Measurements from ENCODE around the gene FSTL3.

DNA sequence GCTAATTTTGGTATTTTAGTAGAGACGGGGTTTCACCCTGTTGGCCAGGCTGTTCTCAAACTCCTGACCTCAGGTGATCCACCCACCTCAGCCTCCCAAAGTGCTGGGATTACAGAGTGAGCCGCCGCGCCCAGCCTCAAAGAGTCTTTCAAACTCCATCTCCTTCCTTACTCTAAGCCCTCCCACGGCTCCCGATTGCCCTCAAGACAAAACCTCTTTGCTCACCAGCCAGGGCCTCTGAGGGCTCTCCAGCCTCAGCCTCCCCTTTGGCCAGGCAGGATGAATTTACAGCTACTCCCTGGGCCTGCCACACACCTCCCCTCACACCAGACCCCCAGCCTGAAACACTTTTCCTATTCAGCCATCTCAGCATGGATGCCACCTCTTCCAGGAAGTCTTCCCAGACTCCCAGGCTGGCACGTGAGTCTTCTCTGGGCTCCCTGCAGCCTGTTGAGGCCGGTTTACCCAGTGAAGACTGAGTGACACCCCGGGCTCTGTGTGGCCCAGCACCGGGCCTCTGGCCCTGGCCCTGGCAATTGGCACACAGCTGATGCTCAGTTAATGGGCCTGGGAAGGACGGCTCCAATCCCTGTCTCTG lies 11.5 kb downstream of the FSTL3 start:
- TF ChIP-seq, protein P1, sequence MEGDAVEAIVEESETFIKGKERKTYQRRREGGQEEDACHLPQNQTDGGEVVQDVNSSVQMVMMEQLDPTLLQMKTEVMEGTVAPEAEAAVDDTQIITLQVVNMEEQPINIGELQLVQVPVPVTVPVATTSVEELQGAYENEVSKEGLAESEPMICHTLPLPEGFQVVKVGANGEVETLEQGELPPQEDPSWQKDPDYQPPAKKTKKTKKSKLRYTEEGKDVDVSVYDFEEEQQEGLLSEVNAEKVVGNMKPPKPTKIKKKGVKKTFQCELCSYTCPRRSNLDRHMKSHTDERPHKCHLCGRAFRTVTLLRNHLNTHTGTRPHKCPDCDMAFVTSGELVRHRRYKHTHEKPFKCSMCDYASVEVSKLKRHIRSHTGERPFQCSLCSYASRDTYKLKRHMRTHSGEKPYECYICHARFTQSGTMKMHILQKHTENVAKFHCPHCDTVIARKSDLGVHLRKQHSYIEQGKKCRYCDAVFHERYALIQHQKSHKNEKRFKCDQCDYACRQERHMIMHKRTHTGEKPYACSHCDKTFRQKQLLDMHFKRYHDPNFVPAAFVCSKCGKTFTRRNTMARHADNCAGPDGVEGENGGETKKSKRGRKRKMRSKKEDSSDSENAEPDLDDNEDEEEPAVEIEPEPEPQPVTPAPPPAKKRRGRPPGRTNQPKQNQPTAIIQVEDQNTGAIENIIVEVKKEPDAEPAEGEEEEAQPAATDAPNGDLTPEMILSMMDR (IDR thresholded peaks at IDR 0.05) = no peak
- TF ChIP-seq EZH2phosphoT487 (IDR thresholded peaks at IDR 0.05) = no peak
